ENCODE results near the gene TRIM67. TPM values are rescaled to one million over a fixed set of nuclear protein-coding genes. Genes with fewer than 3 reads are reported as not detected.

Gene TRIM67
- total RNA-seq, 1 donor from 2014 or later, result not detected

DNA sequence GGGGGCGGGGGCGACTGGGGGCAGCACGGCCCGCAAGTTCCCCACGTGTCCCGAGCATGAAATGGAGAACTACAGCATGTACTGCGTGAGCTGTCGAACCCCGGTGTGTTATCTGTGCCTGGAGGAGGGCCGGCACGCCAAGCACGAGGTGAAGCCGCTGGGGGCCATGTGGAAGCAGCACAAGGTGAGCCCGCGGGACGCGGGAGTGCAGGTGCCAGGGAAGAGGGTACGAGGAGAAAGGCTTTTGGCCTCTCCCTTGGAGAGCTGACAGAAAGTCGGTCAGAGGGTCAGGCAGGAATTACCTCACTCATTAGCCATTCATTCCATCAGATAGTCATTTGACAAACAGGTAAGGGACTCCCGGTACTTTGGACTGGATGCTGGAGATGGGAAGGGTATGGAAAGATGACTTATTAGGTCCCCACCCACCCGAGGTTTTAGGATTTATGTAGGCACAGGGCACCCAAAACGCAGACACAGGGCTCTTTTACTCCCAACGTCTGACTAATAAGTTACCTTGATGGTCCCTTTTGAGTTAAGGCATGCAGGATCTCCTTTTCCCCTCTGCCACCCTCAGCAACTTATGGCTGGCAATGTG is 2.1 kb downstream of the TRIM67 start:
- no peak overlapping the region for H3K27ac ChIP-seq
- no peak for ATAC-seq
- H3K9me3 ChIP-seq, result no peaks in the 10 kb centered on the region
- peaks cover 72% of the 10 kb centered on the region for H3K27me3 ChIP-seq (ENCODE audit: low read depth)
- no peaks in the 10 kb centered on the region for H3K36me3 ChIP-seq
- H3K4me3 ChIP-seq, result no peak overlapping the region
- intact Hi-C loops (cut with DNase I), result no loop called here
- TF ChIP-seq, protein P1, sequence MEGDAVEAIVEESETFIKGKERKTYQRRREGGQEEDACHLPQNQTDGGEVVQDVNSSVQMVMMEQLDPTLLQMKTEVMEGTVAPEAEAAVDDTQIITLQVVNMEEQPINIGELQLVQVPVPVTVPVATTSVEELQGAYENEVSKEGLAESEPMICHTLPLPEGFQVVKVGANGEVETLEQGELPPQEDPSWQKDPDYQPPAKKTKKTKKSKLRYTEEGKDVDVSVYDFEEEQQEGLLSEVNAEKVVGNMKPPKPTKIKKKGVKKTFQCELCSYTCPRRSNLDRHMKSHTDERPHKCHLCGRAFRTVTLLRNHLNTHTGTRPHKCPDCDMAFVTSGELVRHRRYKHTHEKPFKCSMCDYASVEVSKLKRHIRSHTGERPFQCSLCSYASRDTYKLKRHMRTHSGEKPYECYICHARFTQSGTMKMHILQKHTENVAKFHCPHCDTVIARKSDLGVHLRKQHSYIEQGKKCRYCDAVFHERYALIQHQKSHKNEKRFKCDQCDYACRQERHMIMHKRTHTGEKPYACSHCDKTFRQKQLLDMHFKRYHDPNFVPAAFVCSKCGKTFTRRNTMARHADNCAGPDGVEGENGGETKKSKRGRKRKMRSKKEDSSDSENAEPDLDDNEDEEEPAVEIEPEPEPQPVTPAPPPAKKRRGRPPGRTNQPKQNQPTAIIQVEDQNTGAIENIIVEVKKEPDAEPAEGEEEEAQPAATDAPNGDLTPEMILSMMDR (IDR thresholded peaks at IDR 0.05), result no peak
- DNase-seq, result no peak
- H3K4me1 ChIP-seq, result peaks cover 20% of the 10 kb centered on the region

DNA sequence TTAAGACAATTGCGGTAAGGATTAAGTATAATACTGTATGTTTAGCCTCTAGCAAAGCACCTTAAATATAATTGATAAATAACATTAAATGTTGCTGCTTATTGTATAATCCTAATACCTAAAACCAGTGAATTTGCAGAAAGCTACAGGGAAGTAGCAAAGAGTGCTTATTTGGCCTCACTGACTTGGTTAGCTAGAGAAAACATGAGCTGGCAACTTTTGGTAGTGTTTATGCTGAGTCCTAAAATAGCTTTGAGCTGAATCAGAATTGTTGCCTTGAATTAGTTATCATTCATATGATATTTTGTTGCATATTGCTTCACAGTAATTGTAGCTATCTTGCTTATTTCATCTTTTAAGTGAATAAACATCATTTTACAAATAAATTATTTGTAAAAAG is 3.5 kb downstream of the TRIM67 start:
- Histone ChIP-seq H3K36me3 (no peaks in the 10 kb centered on the region), H3K27ac (no peak overlapping the region), H3K27me3 (ENCODE audit: low read depth) (peaks cover 61% of the 10 kb centered on the region), H3K4me3 (no peak overlapping the region), H3K4me1 (peaks cover 20% of the 10 kb centered on the region), H3K9me3 (no peaks in the 10 kb centered on the region)
- TF ChIP-seq, protein P1 (IDR thresholded peaks at IDR 0.05), result no peak
- intact Hi-C loops (cut with DNase I), result no loop called here
- DNase-seq (no peak), ATAC-seq (no peak)

DNA sequence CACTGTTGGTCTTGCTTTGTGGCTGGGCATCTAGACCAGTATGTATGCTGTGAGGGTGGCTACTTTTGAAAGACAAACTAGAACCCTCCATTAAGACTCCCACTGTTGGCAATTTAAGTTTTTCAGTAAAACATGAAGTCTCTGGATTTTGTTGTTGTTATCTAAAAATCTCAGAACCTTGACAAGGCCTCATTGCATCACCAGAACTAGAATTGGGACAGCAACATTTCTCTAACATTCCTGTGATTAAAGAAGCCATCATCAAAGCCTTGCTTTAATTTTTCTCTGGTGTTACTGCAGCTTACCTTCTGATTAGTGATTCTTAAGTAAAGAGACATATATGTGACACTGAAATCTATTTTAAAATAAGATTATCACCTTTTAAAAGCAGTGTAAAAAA is 4.5 kb downstream of the TRIM67 start:
- H3K27me3 ChIP-seq (ENCODE audit: low read depth), result peaks cover 51% of the 10 kb centered on the region
- H3K27ac ChIP-seq, result no peak overlapping the region
- ATAC-seq, result no peak
- H3K36me3 ChIP-seq, result no peaks in the 10 kb centered on the region
- DNase-seq, result no peak
- no peaks in the 10 kb centered on the region for H3K9me3 ChIP-seq
- intact Hi-C loops (cut with DNase I), result no loop called here
- peaks cover 18% of the 10 kb centered on the region for H3K4me1 ChIP-seq
- H3K4me3 ChIP-seq, result no peak overlapping the region
- TF ChIP-seq, protein P1 (IDR thresholded peaks at IDR 0.05), result no peak

DNA sequence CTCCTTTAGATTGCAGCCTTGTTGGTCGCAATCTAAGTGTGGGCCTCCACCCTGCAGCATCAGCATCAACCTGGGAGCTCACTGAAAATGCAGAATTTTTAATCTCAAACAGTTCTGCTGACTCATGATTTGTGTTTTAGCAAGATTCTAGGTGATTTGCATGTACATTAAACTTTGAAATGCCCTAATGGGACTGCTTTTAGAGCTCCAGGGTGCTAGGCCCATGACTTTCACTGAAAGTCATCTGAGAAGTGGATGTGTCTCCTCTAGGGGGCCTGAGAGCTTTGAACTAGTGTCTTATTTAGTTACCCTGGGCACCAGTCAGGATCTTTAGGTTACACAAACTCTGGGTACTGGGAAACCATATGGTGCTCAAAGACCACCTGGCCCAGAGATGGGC is 9.0 kb downstream of the TRIM67 start:
- peaks cover 6% of the 10 kb centered on the region for H3K27me3 ChIP-seq (ENCODE audit: low read depth)
- intact Hi-C loops (cut with DNase I), result no loop called here
- no peaks in the 10 kb centered on the region for H3K9me3 ChIP-seq
- no peak overlapping the region for H3K27ac ChIP-seq
- TF ChIP-seq, protein P1 (IDR thresholded peaks at IDR 0.05), result no peak
- DNase-seq (no peak), ATAC-seq (no peak)
- H3K4me3 ChIP-seq, result no peak overlapping the region
- no peaks in the 10 kb centered on the region for H3K36me3 ChIP-seq
- no peaks in the 10 kb centered on the region for H3K4me1 ChIP-seq

DNA sequence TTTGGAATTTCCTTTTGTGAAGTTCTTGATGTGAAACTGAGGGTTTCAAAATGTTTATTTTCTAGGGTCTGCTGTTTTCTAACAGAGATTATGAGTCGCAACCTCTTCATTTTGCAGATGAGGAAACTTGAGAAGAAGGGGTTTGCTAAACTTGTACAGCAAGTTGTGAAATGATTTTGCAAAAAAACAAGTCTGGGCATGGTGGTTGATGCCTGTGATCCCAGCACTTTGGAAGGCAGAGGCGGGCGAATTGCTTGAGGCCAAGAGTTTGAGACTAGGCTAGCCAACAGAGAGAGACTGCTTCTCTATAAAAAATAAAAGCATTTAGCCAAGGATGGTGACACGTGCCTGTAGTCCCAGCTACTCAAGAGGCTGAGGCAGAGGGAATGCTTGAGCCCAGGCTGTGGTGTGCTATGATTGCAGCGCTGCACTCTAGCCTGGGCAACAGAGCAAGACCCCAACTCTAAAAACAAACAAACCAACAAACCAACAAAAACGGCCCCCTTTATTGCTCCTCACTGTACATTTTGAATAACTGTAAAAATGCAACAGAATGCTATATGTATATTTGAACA is 9.9 kb downstream of the TRIM67 start:
- no peaks in the 10 kb centered on the region for H3K27me3 ChIP-seq (ENCODE audit: low read depth)
- H3K9me3 ChIP-seq, result no peaks in the 10 kb centered on the region
- no peak for ATAC-seq
- no peak overlapping the region for H3K4me3 ChIP-seq
- DNase-seq, result no peak
- H3K4me1 ChIP-seq, result no peaks in the 10 kb centered on the region
- H3K36me3 ChIP-seq, result no peaks in the 10 kb centered on the region
- TF ChIP-seq, protein P1 (IDR thresholded peaks at IDR 0.05), result no peak
- H3K27ac ChIP-seq, result no peak overlapping the region
- intact Hi-C loops (cut with DNase I), result no loop called here

All from lower lobe of right lung (tissue), 2 donors.